Heart right ventricle (tissue), 16 donors: ENCODE data around the gene TAMALIN. TPM values are rescaled to one million over a fixed set of nuclear protein-coding genes. Genes with fewer than 3 reads are reported as not detected.

Source experiments
- ATAC-seq, 8 donors: fragments of 200-7000 bp; cut with Tn5 transposase; one replicate each; pipeline ENCODE4 v1.9.1; 2020; ENCODE audit warnings: mild to moderate bottlenecking in 8 of 8, moderate library complexity in 8 of 8, moderate number of reproducible peaks in 1 of 8
- DNase-seq, 2 donors: peaks; one replicate each; pipeline ENCODE4 v3.0.0-alpha.2; 2020
- H3K27ac ChIP-seq, 10 donors: fragments of 200-600 bp; sonication (generic) in 2 of 10; one replicate each; pipeline versions ENCODE4 v1.5.0 to v1.8.0; 2020 to 2022; ENCODE audit warnings: mild to moderate bottlenecking in 3 of 10
- H3K27me3 ChIP-seq, 7 donors: fragments of 200-600 bp; one replicate each; pipeline ENCODE4 v1.8.0; 2021 to 2022; ENCODE audit warnings: mild to moderate bottlenecking in 2 of 7
- H3K36me3 ChIP-seq, 9 donors: fragments of 200-600 bp; sonication (generic) in 1 of 9; one replicate each; pipeline versions ENCODE4 v1.5.0 to v1.8.0; 2020 to 2022; ENCODE audit warnings: mild to moderate bottlenecking in 2 of 9
- H3K4me1 ChIP-seq, 9 donors: fragments of 200-600 bp; sonication (generic) in 1 of 9; one replicate each; pipeline versions ENCODE4 v1.5.0 to v1.8.0; 2020 to 2022; ENCODE audit warnings: mild to moderate bottlenecking in 4 of 9
- H3K4me3 ChIP-seq, 10 donors: fragments of 200-600 bp; sonication (generic) in 2 of 10; one replicate each; pipeline versions ENCODE4 v1.5.0 to v1.8.0; 2020 to 2022; ENCODE audit warnings: mild to moderate bottlenecking in 7 of 10, moderate library complexity in 2 of 10
- H3K9me3 ChIP-seq, 11 donors: fragments of 200-600 bp in 10 of 11; sonication (generic) in 2 of 11; one replicate each; pipeline versions ENCODE4 v1.5.0 to v1.8.0; 2013 to 2022; ENCODE audit warnings: mild to moderate bottlenecking in 2 of 11, control low read depth in 1 of 11, moderate library complexity in 1 of 11
- WGBS, 2 donors: extraction: QIAGEN DNeasy Blood & Tissue Kit; methylation state at CpG; one replicate each; pipeline ENCODE4 v1.1.7; 2013; ENCODE audit warnings: inconsistent platforms in 1 of 2; 5-methylcytosine and 5-hydroxymethylcytosine counted together
- intact Hi-C, 10 donors: fragments of 100-400 bp; cut with DNase I; formaldehyde crosslinking; loops; one replicate each; pipeline versions ENCODE4 v1.11.1 to v1.14.2; 2022
- polyA plus RNA-seq, 2 donors: library from polyadenylated mRNA; stranded (reverse); fragments of 200-250 nt; gene quantifications; one replicate each; pipeline ENCODE4 v1.2.3, GENCODE V29; 2013
- total RNA-seq, 10 donors: library from RNA; stranded (reverse); fragmentation: NEBNext Ultra II Directional in 3 of 10; extraction: Animal tissue kit (Norgen Biotek cat#: 25700) in 3 of 10; gene quantifications; one replicate each; pipeline versions ENCODE4 v1.2.1 to v1.2.4, GENCODE V29; 2021 to 2023
- TF ChIP-seq, protein P1 (sequence below), 9 donors: fragments of 200-600 bp; sonication (generic) in 2 of 9; IDR thresholded peaks; one replicate each; pipeline versions ENCODE4 v1.5.0 to v1.8.0; 2021 to 2022; ENCODE audit warnings: antibody characterized with exemption in 9 of 9, mild to moderate bottlenecking in 5 of 9, moderate library complexity in 1 of 9
- donor health status: Arrhythmogenic right ventricular cardiomyopathy.
- donor health status: ischemic (EF 13 %, LVEDD 7.1; RV severe dilation, severe dysfunction).
- donor health status: healthy with polysubstance abuse.
- donor health status: DM: no; HTN: yes; CAD: no.
- donor health status: DM: no; HTN: no; CAD: no.
- donor health status: ischemic (EF 25% LVEDD 6.9; RV normal size, moderate dysfunction).
- donor health status: ischemic (EF 25% LVEDD 5.7; RV mildly dilated, moderate dysfunction).
- donor health status: healthy.
- donor health status: DM: yes; HTN: yes; CAD: no.
- donor health status: Ischemic cardiomyopathy.
- donor health status: ischemic (EF 35%, LVEDD 5.7; RV mildly dilated, moderate dysfunction).
- donor health status: nonischemic (EF 11% LVEDD 7.7; RV severe dilation, severe dysfunction).
- donor health status: DM: yes; HTN: yes; CAD: no.
- donor health status: PGD.
- donor health status: ischemic (EF 29% LVEDD 5.4; RV normal size, mild dysfunction).
- donor health status: nonischemic (EF 23%, LVEDD 6.1; RV moderate dilation, normal function).

Gene TAMALIN
- total and polyA plus RNA-seq, 12 donors: 16.6 to 58.8 (median 26.9) TPM

DNA sequence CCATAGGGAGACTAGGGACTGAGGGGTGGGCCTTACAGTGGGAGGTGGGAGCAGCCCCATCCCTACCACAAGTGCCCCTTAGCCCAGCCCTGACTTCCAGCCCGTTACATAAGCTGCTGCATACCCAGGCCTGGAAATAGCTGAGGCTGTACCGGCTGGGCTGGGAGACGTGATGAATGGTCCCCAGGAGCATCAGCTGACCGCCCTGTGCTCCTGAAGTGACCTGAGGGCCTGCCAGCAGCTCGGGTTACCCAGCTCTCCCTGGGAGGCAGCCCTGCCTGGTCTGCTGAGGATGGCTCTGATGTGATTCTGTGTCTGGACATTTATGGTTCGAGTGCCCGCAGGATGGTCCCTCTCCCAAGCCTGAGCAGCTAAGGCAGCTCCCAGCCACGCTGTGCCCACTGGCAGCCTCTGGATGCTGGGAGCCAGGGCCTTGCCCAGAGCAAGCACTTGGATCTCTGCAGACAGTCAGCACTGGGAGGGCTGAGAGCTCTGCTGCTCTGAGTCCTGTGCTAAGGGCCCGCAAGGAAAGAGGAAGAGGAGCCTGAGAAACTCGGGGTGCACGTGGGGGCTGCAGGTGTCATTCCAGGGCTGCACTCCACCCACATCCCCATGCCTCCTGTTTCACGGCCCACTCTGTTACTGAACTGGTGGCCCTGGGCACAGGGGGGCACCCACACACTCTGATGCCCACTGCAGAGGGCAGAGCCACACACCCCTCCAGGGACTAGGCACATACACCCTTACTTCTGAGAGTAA is 20.5 kb downstream of the TAMALIN start:
- Histone ChIP-seq H3K4me1 (peaks cover 9 to 69% (median 53%) of the 10 kb centered on the region in 9 donors), H3K36me3 (no peaks in the 10 kb centered on the region), H3K9me3 (no peaks in the 10 kb centered on the region), H3K27ac (peak overlapping the region; percentile 55 to 98 (median 84)), H3K27me3 (peaks cover 0 to 7% (median 0%) of the 10 kb centered on the region in 7 donors), H3K4me3 (no peak overlapping the region)
- TF ChIP-seq, protein P1, sequence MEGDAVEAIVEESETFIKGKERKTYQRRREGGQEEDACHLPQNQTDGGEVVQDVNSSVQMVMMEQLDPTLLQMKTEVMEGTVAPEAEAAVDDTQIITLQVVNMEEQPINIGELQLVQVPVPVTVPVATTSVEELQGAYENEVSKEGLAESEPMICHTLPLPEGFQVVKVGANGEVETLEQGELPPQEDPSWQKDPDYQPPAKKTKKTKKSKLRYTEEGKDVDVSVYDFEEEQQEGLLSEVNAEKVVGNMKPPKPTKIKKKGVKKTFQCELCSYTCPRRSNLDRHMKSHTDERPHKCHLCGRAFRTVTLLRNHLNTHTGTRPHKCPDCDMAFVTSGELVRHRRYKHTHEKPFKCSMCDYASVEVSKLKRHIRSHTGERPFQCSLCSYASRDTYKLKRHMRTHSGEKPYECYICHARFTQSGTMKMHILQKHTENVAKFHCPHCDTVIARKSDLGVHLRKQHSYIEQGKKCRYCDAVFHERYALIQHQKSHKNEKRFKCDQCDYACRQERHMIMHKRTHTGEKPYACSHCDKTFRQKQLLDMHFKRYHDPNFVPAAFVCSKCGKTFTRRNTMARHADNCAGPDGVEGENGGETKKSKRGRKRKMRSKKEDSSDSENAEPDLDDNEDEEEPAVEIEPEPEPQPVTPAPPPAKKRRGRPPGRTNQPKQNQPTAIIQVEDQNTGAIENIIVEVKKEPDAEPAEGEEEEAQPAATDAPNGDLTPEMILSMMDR (IDR thresholded peaks at IDR 0.05): no peak
- intact Hi-C loops: loop anchor here in 7 of 10 donors (2.0 to 5.0 kb wide), 6 partner anchors 40 to 95 kb away; partner anchors contain the start of genes ATG101 (in 1 of the 7) and SMIM41 (in 1 of the 7)
- WGBS, 2 donors: 66 to 73% methylated on average over 12 of the region's 12 CpGs
- peak; percentile 64 to 67 for DNase-seq
- ATAC-seq: peak in 7 of 8 donors; percentile 11 to 54 (median 35)

DNA sequence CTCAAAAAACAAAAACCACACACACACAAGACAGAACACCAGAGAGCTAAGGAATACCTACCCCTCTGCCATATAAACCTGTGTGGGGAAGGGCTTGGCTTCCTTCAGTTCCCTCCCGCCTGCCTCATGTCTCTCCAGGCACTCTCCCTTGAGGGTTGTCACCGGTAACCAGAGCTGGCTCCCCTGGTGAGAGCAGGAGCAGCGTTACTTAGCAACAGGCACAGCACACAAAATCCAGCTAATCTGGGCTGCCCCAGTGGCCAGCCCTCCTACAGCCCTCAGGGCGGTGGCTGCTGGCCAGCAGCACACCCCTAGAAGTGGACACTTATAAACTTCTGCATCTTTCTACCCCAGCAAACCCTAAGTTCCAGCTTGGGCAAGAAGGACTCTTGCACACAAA is 22.9 kb downstream of the TAMALIN start:
- Histone ChIP-seq H3K27me3 (no peaks in the 10 kb centered on the region), H3K4me3 (no peak overlapping the region), H3K9me3 (no peaks in the 10 kb centered on the region), H3K4me1 (peaks cover 13 to 69% (median 56%) of the 10 kb centered on the region in 9 donors), H3K27ac (peak overlapping the region in 3 of 10 donors; percentile 20 to 46 (median 24)), H3K36me3 (no peaks in the 10 kb centered on the region)
- DNase-seq (no peak), ATAC-seq (peak in 3 of 8 donors; percentile 4 to 7 (median 6))
- TF ChIP-seq, protein P1 (IDR thresholded peaks at IDR 0.05): no peak
- intact Hi-C loops: loop anchor here in 5 of 10 donors (5.0 kb wide), 4 partner anchors 38 to 93 kb away; partner anchors contain the start of genes ATG101 (in 2 of the 5) and SMIM41 (in 1 of the 5)
- 30 to 35% methylated on average over 4 of the region's 4 CpGs for WGBS, 2 donors

DNA sequence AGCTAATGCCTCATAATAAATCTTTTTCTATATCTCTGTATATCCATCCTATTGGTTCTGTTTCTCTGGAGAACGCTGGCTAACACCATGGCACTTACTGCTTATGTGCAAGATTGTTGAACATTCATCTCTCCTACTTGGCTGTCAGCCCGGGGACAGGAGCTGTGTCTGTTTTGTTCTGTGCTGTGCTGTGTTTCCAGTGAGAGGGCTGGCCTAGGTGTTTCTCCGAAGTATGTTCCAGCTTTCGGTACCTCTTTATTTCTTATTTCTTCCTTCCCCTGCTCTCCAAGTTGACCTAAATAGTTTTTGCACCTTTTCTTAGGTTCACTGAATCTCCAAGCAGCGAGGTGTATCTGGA is 25.7 kb downstream of the TAMALIN start:
- peaks cover 0 to 5% (median 0%) of the 10 kb centered on the region in 7 donors for H3K27me3 ChIP-seq
- peak overlapping the region; percentile 84 to 95 (median 89) for H3K27ac ChIP-seq
- DNase-seq: peak in 1 of 2 donors; percentile 87
- no peaks in the 10 kb centered on the region for H3K9me3 ChIP-seq
- H3K36me3 ChIP-seq: no peaks in the 10 kb centered on the region
- intact Hi-C loops: loop anchor here in 3 of 10 donors (2.0 to 5.0 kb wide), 4 partner anchors 18 to 94 kb away; partner anchors contain the start of genes NR4A1 (in 3 of the 3) and ATG101 (in 2 of the 3)
- peak in 6 of 8 donors; percentile 30 to 57 (median 49) for ATAC-seq
- H3K4me3 ChIP-seq: peak overlapping the region in 9 of 10 donors; percentile 6 to 52 (median 34)
- WGBS, 2 donors: 3% methylated on average over 5 of the region's 5 CpGs
- peaks cover 21 to 68% (median 52%) of the 10 kb centered on the region in 9 donors for H3K4me1 ChIP-seq
- TF ChIP-seq, protein P1 (IDR thresholded peaks at IDR 0.05): no peak

DNA sequence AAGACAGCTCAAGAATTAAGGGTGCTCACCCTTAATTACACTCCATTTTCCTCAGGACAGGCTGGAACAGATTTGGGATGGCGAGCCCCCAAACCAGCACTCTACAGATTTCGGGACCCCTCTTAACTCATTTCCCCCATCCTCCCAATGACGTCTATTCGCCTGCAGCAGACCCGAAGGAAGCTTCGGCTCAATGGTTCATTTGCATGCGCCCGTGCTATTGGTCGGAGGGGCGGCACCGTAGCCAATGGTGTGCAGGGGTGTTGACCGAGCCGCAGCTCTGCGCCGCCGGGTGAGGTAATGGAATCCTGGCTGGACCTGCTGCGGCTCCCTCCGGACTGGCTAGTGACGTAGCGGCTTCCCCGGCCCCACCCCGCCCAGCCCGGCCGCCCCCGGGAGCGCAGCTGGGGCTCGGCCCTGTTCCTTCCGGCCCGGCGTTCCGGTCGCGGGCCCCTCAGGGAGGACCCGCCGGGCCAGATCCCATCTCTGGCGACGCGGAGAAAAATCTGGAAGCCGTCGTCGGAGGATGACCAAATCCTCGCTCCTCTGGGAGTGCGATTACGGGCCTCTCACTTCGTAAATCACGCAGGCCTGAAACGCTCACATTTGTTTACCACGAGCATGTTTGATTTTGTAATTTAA is 26.2 kb downstream of the TAMALIN start:
- Histone ChIP-seq H3K27me3 (peaks cover 0 to 5% (median 0%) of the 10 kb centered on the region in 7 donors), H3K36me3 (no peaks in the 10 kb centered on the region), H3K4me3 (peak overlapping the region in 9 of 10 donors; percentile 14 to 52 (median 36)), H3K27ac (peak overlapping the region; percentile 84 to 95 (median 89)), H3K4me1 (peaks cover 24 to 69% (median 49%) of the 10 kb centered on the region in 9 donors), H3K9me3 (no peaks in the 10 kb centered on the region)
- 0% methylated on average over 48 of the region's 48 CpGs for WGBS, 2 donors
- TF ChIP-seq, protein P1 (IDR thresholded peaks at IDR 0.05): no peak
- ATAC-seq: peak; percentile 90 to 95 (median 93)
- DNase-seq: peak; percentile 97 to 99
- intact Hi-C loops: loop anchor here in 3 of 10 donors (2.0 to 5.0 kb wide), 4 partner anchors 18 to 94 kb away; partner anchors contain the start of genes NR4A1 (in 3 of the 3) and ATG101 (in 2 of the 3)
